GM21717 (cell line): Measurements from ENCODE around the gene PARPBP.
"Not testable (repeated sequence)": the region's sequence is repeated elsewhere in the genome, so short reads cannot be mapped to it uniquely, and the experiment has no call there.

Experiments
- ATAC-seq: cut with Tn5 transposase; IDR thresholded peaks from one replicate; pipeline ENCODE4 v1.9.1; 2021; ENCODE audit warnings: mild to moderate bottlenecking, moderate library complexity; ENCODE audit not compliant: unreplicated experiment

PARPBP gene, protein sequence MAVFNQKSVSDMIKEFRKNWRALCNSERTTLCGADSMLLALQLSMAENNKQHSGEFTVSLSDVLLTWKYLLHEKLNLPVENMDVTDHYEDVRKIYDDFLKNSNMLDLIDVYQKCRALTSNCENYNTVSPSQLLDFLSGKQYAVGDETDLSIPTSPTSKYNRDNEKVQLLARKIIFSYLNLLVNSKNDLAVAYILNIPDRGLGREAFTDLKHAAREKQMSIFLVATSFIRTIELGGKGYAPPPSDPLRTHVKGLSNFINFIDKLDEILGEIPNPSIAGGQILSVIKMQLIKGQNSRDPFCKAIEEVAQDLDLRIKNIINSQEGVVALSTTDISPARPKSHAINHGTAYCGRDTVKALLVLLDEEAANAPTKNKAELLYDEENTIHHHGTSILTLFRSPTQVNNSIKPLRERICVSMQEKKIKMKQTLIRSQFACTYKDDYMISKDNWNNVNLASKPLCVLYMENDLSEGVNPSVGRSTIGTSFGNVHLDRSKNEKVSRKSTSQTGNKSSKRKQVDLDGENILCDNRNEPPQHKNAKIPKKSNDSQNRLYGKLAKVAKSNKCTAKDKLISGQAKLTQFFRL

DNA sequence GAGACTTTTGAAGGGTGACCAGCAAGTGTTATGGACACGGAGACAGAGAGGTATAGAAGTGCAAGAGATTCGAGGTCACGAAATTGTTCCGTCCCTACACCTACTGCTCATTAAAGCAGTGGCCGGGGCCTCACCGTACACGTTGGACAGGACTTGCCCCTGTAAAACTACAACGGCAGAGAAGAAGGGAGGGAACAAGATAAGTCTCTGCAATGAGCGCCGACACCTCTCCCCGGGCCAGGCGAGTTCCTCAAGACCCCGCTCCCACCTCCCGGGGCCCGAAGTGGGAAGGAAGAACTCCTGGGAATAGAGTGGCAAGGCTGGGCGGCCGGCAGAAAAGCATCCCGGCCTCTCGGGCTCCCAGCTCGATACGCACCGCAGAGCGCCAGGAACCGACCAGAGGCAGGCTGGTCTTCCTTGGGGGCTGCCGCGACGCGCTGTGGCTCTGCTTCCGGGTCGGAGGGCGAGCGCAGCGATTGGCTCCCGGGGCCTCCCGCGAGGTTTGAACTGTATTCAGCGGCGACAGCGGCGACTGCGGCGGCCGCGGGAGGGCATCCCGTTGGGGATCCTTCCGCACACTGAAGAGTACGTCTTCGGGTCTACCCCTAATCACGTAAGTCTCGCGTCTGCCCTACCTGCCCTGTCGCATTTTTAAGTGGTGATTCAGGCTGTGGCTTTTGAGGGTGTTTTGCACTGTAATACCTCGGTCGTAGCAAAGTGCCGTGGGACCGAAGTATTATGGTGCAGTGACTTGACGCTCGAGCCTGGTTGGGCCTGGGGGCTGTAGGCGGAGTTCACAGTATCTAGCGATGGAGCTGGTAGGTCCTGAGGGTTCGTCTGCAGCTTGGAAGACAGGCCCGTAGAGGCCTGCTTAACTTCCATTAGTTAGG is at the start of gene PARPBP, which contains the start of gene NUP37:
PARPBP (plus strand) TSS at position 510 of the 890 bp plus-strand sequence. CDS start 3,706 bp downstream, outside the sequence.
NUP37 (minus strand) TSS at position 441 of the 890 bp plus-strand sequence. CDS start 1,596 bp downstream, outside the sequence.
- ATAC-seq = peak; percentile 98

DNA sequence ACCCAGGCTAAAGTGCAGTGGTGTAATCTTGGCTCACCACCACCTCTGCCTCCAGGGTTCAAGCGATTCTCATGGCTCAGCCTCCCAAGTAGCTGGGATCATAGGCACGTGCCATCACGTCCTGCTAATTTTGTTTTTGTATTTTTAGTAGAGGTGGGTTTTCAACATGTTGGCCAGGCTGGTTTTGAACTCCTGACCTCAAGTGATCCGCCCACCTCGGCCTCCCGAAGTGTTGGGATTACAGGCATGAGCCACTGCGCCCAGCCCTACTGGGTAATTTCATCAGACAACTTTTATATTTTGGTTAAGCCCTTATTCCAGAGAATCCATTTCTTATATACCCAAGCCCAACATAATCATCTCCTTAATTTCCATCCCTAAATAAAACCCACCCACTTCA is 47.9 kb upstream of the PARPBP start:
- not testable (repeated sequence) for ATAC-seq

DNA sequence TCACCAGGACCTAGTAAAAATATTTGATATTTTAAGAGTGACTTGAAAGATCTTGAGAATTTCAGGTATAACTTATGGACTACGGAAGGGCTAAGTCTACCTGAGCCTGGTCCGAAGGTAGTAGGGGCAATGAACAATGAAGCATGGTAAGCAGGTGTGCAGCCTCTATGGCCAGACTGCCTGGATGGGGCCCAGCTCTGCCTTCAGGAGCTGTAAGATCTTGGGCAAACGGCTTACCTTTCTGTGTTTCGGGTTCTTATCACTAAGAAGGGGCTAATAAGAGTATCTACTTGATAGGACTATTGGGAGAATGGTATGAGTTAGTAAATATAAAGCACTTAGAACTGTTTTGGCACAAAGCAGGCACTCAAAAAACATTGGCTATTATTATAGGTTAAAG is 39.1 kb upstream of the PARPBP start:
- no peak for ATAC-seq

DNA sequence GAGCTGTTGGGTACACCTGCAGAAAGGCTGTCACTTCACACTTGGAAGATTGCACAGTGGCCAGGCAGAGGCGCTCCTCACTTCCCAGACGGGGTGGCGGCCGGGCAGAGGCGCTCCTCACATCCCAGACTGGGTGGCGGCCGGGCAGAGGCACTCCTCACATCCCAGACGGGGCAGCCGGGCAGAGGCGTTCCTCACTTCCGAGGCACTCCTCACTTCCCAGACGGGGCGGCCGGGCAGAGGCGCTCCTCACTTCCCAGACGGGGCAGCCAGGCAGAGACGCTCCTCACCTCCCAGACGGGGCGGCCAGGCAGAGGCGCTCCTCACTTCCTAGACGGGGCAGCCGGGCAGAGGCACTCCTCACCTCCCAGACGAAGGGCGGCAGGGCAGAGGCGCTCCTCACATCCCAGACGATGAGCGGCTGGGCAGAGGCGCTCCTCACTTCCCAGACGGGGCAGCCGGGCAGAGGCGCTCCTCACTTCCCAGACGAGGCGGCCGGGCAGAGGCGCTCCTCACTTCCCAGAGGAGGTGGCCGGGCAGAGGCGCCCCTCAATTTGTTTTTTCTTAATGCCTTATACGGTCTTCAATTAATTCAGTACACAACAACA is 30.7 kb upstream of the PARPBP start:
- not testable (repeated sequence) for ATAC-seq

DNA sequence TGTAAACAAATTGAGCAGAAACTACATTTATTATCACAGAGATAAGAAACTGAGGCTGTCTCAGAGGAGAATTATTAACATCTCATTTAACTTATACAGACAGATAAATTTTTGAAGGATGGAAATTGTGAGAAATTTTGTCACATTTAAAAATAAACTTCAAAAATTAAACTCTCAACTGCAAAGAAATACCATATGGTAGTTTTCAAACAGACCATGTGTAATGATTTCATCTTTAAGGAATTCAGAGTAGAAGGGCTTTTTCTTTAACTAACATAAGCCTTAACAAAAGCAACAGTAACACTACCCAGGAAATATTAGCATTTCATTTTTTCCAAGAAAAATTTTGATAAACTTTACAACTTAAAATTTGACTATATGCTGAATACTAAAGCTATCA is 26.7 kb upstream of the PARPBP start:
- ATAC-seq = no peak

DNA sequence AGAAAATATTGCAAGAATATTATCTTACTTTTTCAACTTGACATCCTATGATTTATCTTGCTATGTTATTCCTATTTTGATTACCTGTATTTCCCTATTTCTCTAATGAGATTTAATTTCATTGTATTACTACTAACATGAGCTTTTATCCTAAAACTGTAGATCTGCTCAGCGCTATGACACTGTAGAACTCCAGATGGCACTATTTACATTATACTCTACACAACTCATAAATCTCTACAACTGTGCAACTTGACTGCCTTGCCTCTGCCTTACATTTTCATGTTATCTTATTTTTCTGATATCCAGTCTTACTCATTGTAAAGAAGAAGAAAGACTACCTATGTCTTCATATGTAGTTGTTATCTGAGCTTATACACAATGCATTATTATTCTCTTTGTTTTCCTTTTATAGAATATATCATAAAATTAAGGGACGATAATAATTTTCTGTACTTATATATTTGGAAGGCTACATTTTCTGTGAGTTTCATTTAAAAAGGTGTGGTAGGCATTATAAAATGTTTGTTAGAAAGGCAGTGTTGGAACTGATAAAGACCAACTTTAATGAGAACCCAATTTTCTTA is 24.2 kb upstream of the PARPBP start:
- ATAC-seq = peak; percentile 63

DNA sequence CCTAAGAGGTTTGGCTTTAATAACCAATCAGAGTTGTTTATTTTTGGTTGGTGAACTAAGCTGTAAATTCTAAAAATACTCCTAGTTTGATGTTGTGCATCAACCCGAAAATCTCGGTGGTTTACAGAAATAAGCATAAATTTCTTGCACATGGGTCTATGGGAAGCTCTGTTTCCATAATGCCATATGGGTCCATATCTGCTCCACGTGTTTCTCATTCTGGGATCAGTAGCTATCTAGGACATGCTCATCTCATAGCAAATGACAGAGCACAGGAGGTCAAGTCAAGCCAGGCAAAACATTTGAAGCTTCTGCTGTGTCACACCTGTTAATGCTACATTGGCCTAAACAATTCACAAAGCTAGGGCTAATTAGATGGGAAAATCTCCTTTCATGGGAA is 23.1 kb upstream of the PARPBP start:
- no peak for ATAC-seq

DNA sequence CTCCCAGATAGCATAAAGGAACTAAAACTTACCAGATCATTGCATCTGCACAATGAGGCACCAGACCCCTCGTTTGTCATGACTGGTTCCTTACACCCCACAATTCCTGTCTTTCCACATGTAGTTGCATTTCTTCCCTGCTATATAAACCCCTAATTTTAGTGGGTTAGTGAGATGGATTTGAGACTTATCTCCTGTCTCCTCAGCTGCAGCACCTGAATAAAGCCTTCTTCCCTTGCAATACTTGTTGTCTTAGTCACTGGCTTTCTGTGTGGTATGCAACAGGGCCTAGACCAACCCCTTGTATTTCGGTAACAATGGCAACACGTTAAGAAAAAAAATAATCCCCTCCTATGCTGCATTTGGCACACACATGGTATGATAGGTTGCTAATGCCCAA is 13.1 kb upstream of the PARPBP start:
- ATAC-seq = no peak

DNA sequence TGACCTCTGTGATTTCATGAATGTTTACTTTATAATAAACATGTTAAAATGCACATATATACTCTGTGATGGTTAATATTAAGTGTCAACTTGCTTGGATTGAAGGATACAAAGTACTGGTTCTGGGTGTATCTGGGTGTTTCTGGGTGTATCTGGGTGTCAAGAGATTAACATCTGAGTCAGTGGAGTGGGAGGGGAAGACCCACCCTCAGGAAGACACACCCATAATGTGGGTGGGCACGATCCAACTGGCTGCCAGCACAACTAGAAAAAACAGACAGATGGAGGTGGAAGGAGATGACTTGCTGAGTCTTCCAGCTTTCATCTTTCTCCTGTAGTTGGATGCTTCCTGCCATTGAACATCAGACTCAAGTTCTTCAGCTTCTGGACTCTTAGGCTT is 12.0 kb upstream of the PARPBP start:
- ATAC-seq = no peak

DNA sequence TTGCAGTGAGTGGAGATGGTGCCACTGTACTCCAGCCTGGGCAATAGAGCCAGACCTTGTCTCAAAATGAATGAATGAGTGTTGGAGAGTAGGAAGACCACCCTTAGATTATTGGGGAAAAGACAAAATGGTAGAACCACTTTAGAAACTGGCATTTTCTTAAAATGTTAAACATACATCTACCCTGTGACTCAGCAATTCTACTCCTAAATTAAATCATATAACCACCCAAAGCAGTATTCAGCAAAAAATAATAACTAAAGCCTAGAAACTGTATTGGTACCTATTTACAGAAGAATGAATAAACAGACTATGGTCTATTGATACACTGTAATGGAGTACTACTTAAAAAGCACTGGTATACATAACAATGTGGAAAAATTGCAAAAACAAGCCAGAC is 9.2 kb upstream of the PARPBP start:
- ATAC-seq = no peak

DNA sequence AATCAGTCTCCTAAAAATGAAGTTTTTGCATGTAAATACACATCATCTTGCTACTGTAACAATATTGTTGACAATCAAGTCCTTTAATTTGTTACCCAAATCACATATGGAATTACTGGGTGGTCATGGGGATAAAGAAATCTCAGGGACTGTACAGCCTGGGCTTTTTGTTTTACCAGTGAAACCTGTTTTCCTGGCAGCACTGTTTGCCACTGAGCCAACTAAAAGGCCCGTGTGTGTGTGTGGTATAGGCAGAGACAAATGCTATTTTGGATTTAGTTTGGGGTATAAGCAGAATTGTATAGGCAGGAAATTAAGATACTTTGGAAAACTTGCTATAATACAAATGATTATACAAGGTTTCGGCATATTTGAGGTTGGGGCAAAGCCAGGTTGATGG is 5.8 kb upstream of the PARPBP start:
- no peak for ATAC-seq

DNA sequence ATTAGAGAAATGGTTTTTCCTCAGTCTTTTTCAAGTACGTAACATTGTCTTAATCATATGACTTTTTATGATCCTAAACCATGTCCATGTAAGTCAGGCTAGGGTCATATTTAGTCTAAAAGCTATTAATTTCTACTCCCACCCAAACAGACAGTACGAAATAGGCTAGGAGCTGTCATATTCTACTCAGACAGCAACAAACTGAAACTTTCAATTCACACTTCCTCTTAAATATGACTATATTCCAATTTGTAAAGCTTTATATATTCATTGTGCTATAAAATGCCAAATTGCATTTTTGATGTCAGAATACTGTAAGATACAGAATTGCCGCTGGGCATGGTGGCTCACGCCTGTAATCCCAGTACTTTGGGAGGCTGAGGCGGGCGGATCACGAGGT is 3.6 kb upstream of the PARPBP start:
- ATAC-seq = no peak

DNA sequence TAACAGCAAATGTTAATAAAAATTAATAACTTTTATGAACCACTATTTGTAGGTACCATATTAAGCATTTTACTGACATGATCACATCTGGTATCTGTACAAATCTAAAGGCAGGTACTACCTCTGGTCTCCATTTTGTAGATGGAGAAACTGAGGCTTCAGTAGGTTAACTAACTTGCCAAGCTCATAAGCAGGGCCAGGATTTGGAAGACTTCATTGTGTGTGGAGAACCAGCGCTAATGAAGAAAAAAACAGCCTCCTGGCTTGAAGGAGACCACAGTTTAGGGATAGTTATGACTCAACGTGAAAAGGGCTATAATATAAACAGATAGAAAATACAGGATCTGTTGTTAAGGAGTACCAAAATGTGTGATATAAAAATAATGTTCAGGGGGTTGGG is 1.1 kb upstream of the PARPBP start:
- no peak for ATAC-seq

DNA sequence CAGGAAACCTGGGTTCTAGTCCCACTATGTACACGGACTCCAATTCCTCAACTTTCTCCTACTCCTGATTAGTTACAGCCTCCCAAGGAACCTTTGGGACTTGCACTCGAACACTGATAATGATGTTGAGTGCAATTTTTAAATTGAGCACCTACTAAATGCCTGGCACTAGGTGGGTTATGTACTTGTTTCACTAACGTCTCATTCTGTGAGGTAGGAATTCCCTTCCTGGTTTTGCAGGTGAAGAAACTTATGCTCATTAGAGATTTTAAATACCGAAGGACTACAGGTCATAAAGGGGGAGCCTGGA is 536 bp downstream of the PARPBP start:
- ATAC-seq = no peak

DNA sequence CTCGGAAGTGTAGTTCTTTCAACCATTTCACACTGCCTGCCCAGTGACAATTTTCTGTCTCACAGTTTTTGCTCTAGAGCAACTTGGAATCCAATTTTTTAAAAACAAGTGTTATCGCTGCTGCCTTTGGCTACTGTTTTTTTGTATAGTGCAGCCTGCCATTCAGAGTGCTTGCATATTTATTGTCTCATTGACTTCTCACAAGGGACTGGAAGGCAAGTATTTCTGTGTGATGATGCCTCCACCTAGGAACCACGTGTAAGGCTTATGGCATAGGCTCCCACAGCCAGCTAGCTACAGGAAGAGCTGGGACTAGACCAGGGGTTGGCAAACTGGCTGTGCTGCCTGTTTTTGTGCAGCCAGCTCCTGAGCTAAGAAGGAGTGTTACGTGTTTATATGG is 903 bp downstream of the PARPBP start:
- ATAC-seq = no peak

DNA sequence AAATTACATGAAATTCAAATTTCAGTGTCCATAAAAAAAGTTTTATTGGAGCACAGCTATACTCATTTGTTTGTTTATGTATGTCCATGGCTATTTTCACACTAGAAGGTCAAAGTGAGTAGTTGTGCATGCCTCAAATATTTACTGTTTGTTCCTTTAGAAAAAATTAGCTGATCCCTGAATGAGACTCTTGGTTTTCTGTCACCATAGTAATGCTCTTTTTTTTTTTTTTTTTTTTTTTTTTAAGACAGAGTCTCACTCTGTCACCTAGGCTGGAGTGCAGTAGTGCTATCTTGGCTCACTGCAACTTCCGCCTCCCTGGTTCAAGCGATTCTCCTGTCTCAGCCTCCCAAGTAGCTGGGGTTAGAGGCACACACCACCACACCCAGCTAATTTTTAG is 1.3 kb downstream of the PARPBP start:
- not testable (repeated sequence) for ATAC-seq

DNA sequence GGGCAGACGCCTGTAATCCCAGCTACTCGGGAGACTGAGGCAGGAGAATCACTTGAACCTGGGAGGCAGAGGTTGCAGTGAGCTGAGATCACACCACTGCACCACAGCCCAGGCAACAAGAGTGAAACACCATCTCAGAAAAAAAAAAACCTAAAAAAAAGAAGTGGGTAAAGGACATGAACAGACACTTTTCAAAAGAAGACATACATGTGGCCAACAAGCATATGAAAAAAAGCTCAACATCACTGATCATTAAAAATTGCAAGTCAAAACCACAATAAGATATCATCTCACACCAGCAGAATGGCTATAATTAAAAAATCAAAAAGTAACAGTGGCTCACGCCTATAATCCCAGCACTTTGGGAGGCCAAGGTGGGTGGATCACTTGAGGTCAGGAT is 10.7 kb downstream of the PARPBP start:
- not testable (repeated sequence) for ATAC-seq

DNA sequence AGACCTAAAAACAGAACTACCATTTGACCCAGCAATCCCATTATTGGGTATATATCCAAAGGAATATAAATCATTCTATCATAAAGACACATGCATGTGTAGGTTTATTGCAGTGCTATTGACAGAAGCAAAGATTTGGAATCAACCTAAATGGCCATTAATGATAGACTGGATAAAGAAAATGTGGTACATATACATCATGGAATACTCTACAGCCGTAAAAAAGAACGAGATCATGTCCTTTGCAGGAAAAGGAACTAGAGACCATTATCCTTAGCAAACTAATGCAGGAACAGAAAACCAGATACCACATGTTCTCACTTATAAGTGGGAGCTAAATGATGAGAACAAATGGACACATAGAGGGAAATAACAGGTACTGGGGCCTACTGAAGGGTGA is 11.5 kb downstream of the PARPBP start:
- ATAC-seq = not testable (repeated sequence)

DNA sequence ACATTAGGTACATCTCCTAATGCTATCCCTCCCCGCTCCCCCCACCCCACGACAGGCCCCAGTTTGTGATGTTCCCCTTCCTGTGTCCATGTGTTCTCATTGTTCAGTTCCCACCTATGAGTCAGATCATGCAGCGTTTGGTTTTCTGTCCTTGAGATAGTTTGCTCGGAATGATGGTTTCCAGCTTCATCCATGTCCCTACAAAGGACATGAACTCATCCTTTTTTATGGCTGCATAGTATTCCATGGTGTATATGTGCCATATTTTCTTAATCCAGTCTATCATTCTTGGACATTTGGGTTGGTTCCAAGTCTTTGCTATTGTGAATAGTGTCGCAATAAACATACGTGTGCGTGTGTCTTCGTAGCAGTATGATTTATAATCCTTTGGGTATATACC is 17.6 kb downstream of the PARPBP start:
- ATAC-seq = not testable (repeated sequence)

DNA sequence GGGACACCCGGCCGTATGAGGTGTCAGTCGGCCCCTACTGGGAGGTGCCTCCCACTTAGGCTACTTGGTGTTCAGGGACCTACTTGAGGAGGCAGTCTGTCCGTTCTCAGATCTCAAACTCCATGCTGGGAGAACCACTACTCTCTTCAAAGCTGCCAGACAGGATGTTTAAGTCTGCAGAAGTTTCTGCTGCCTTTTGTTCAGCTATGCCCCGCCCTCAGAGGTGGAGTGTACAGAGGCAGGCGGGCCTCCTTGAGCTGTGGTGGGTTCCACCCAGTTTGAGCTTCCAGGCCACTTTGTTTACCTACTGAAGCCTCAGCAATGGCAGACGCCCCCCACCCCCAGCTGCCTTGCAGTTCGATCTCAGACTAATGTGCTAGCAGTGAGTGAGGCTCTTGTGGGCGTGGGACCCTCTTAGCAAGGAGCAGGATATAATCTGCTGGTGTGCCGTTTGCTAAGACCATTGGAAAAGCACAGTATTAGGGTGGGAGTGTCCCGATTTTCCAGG is 22.9 kb downstream of the PARPBP start:
- ATAC-seq = not testable (repeated sequence)

DNA sequence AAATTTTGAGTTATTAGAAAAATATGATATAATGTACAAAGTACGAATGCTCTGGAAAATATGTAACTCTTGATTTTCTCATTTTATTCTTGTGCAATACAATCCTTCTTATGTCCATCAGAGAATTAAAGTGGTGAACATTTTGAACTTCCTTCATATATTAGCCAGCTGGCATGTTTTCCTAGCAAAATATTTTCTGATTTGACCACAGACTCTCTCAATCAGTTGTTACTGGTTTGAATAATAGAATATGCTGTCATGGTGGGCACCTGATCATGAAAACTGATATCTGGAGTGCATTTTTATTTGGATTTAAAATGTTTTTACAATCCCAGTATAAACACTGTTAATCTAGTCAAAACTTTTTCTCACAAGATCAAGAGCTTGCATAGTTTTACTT is 24.2 kb downstream of the PARPBP start:
- no peak for ATAC-seq
